HG02852 (cell line): Measurements from ENCODE around the gene GPS2.

Experiments used
- ATAC-seq: cut with Tn5 transposase; IDR thresholded peaks from one replicate; pipeline ENCODE4 v1.9.1; 2021; ENCODE audit warnings: mild to moderate bottlenecking, moderate library complexity; ENCODE audit not compliant: unreplicated experiment

The GPS2 gene

GRCh38 chr17:7318121-7318860 lies 3.1 kb upstream of the GPS2 start:
- ATAC-seq: no peak

- no peak for ATAC-seq
Measured at GRCh38 chr17:7317161-7317803, 2.1 kb upstream of the GPS2 start.

GRCh38 chr17:7315570-7316235 lies 543 bp upstream of the GPS2 start:
- no peak for ATAC-seq

GRCh38 chr17:7313890-7314718 lies 1.1 kb downstream of the GPS2 start:
- no peak for ATAC-seq

GRCh38 chr17:7313088-7313889 lies 1.9 kb downstream of the GPS2 start:
- ATAC-seq: no peak

GRCh38 chr17:7312432-7313087 lies 2.6 kb downstream of the GPS2 start:
- no peak for ATAC-seq

GRCh38 chr17:7311110-7311705 lies 4.0 kb downstream of the GPS2 start:
- ATAC-seq: no peak

GRCh38 chr17:7309628-7310027 lies 5.5 kb downstream of the GPS2 start:
- ATAC-seq: no peak

GRCh38 chr17:7308625-7309433 lies 6.3 kb downstream of the GPS2 start:
- ATAC-seq: peak; percentile 20

GRCh38 chr17:7307686-7308624 lies 7.2 kb downstream of the GPS2 start:
- no peak for ATAC-seq

GRCh38 chr17:7306911-7307685 lies 8.1 kb downstream of the GPS2 start, which contains the start of gene EIF5A:
EIF5A (plus strand) TSS chr17:7307628; CDS start chr17:7309636, 2,008 bp downstream.
- ATAC-seq: peak; percentile 62

- ATAC-seq: no peak
Measured at GRCh38 chr17:7304179-7304578, 11.0 kb downstream of the GPS2 start.

- ATAC-seq: no peak
Measured at GRCh38 chr17:7296189-7296861, 18.8 kb downstream of the GPS2 start.

GRCh38 chr17:7295230-7296180 lies 19.7 kb downstream of the GPS2 start:
- ATAC-seq: no peak

GRCh38 chr17:7294614-7295153 lies 20.5 kb downstream of the GPS2 start, which contains the start of gene YBX2:
YBX2 (minus strand) TSS chr17:7294639; CDS start chr17:7294500, 139 bp downstream.
- ATAC-seq: no peak
